Nephron (organoid): ENCODE results near the gene PAFAH1B1.
"Not testable (repeated sequence)": the region's sequence is repeated elsewhere in the genome, so short reads cannot be mapped to it uniquely, and the experiment has no call there.

Experiments used
- H3K27ac Mint-ChIP-seq, 3 experiments: 2 replicates each; pipeline ENCODE4 v1.8.0; 2020; ENCODE audit warnings: mixed read lengths in 3 of 3, mild to moderate bottlenecking in 2 of 3, moderate library complexity in 1 of 3
- H3K27me3 Mint-ChIP-seq: 2 replicates; pipeline ENCODE4 v1.8.0; 2021; ENCODE audit warnings: low read depth, mild to moderate bottlenecking, moderate library complexity, mixed read lengths
- H3K36me3 Mint-ChIP-seq: 2 replicates; pipeline ENCODE4 v1.8.0; 2020; ENCODE audit warnings: low read depth, mixed read lengths
- H3K4me1 Mint-ChIP-seq: 2 replicates; pipeline ENCODE4 v1.8.0; 2020; ENCODE audit warnings: mixed read lengths
- H3K4me3 Mint-ChIP-seq, 3 experiments: 2 replicates each; pipeline ENCODE4 v1.8.0; 2020; ENCODE audit warnings: mild to moderate bottlenecking in 3 of 3, mixed read lengths in 3 of 3, moderate library complexity in 2 of 3
- H3K9me3 Mint-ChIP-seq: 2 replicates; pipeline ENCODE4 v1.8.0; 2020; ENCODE audit warnings: mixed read lengths
- TF ChIP-seq, protein P1 (sequence below), 3 experiments: fragments of 200-600 bp; sonication (generic); IDR thresholded peaks; one replicate each; pipeline ENCODE4 v1.5.0; 2021; ENCODE audit warnings: antibody characterized with exemption in 3 of 3; ENCODE audit not compliant: unreplicated experiment in 3 of 3

The PAFAH1B1 gene

DNA sequence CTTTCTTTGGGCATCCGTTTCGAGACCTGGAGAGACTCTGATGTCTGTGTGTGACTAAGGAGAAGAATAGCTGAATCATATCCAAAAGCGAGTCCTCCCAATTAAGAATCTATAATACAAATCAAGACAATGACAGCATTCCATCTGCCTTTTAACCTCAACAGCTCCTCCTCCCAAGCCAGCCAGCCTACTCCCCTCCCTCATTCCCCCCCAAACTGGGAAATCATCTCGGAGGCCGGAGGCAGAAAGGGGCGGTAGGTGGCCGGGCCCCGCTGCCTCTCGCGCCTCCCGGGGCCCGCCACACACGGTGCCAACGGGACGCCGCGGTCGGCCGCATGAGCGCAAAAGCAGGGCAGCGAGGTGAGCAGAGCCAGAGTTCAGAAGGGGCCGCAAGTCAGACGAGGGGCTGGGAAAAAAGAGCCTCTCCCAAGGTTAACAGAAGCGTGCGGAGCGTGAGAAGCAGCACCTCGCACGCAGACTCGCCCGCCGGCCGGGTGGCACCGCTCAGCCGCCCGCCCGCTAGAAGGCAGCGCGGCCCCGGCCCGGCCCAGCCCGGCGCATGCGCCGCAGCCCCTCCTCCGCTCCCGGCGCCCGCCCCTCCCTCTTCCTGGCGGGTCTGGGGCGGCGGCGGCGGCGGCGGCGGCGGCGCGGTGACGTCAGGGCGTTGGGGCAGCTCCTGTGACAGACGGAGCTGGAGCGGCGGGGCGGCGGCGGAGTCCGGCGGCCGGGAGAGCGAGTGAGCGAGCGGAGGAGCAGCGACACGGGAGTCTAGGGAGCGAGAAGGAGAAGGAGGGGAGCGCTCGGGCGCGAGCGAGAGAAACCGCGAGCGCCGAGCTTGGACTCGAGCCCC lies at the start of gene PAFAH1B1:
TSS of gene PAFAH1B1 (plus strand) at position 684 of the 850 bp plus-strand sequence. CDS start 44,635 bp downstream, outside the sequence.
- Mint-ChIP-seq H3K9me3 (no peaks in the 10 kb centered on the region), H3K4me1 (peaks cover 19% of the 10 kb centered on the region), H3K36me3 (no peaks in the 10 kb centered on the region), H3K4me3 (peak within 1 kb of the TSS; percentile 91 to 95 (median 93)), H3K27ac (peak within 1 kb of the TSS; percentile 79 to 98 (median 92)), H3K27me3 (no peaks in the 10 kb centered on the region)
- TF ChIP-seq, protein P1, sequence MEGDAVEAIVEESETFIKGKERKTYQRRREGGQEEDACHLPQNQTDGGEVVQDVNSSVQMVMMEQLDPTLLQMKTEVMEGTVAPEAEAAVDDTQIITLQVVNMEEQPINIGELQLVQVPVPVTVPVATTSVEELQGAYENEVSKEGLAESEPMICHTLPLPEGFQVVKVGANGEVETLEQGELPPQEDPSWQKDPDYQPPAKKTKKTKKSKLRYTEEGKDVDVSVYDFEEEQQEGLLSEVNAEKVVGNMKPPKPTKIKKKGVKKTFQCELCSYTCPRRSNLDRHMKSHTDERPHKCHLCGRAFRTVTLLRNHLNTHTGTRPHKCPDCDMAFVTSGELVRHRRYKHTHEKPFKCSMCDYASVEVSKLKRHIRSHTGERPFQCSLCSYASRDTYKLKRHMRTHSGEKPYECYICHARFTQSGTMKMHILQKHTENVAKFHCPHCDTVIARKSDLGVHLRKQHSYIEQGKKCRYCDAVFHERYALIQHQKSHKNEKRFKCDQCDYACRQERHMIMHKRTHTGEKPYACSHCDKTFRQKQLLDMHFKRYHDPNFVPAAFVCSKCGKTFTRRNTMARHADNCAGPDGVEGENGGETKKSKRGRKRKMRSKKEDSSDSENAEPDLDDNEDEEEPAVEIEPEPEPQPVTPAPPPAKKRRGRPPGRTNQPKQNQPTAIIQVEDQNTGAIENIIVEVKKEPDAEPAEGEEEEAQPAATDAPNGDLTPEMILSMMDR (IDR thresholded peaks at IDR 0.05; ENCODE audit: unreplicated experiment in 3 of 3) = no peak

DNA sequence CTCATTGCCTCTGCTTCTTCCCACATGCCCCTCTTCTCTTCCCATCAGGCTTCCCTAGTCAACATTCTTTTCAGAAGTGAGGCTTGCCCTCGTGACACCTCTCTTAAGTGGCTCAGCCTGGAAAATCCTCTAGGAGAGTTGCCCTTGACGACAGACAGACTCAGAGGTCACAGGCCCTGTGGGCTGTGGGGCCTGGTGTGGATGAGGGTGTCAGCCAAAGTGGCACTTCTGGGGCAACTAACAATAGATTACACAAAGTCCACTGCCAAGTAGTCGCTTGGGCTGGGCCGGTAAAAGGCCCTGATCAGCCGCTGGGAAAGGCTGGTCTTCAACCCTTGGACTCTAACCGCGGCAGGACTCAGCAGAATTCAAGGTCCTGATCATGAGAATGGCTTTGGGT lies 48.1 kb upstream of the PAFAH1B1 start:
- H3K4me1 Mint-ChIP-seq = no peaks in the 10 kb centered on the region
- no peaks in the 10 kb centered on the region for H3K9me3 Mint-ChIP-seq
- H3K27me3 Mint-ChIP-seq = peaks cover 6% of the 10 kb centered on the region
- H3K36me3 Mint-ChIP-seq = no peaks in the 10 kb centered on the region
- H3K4me3 Mint-ChIP-seq = no peak overlapping the region
- no peak overlapping the region for H3K27ac Mint-ChIP-seq
- TF ChIP-seq, protein P1 (IDR thresholded peaks at IDR 0.05; ENCODE audit: unreplicated experiment in 3 of 3) = no peak

DNA sequence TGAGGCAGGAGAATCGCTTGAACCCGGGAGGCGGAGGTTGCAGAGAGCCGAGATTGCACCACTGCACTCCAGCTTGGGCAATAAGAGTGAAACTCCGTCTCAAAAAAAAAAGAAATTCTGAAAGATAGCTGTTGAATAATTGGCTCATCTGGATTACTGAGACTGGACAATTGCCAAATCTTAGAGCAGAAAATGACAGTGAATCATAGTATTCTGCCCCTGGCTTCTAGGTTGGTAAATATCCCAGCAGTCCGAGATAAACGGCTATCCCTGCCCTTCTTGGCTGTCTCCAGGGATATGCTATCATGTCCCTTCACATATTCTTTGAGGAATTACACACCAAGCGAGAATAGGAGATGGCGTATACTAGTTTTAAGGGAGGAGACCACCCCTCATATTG lies 46.3 kb upstream of the PAFAH1B1 start:
- Mint-ChIP-seq H3K4me3 (no peak overlapping the region), H3K27ac (no peak overlapping the region), H3K27me3 (peaks cover 11% of the 10 kb centered on the region), H3K36me3 (no peaks in the 10 kb centered on the region), H3K9me3 (no peaks in the 10 kb centered on the region), H3K4me1 (peaks cover 8% of the 10 kb centered on the region)
- TF ChIP-seq, protein P1 (IDR thresholded peaks at IDR 0.05; ENCODE audit: unreplicated experiment in 3 of 3) = no peak

- H3K4me1 Mint-ChIP-seq, H3K9me3 Mint-ChIP-seq, H3K36me3 Mint-ChIP-seq, H3K27ac Mint-ChIP-seq, H3K4me3 Mint-ChIP-seq: not testable (repeated sequence)
- peaks cover 15% of the 10 kb centered on the region for H3K27me3 Mint-ChIP-seq
These were observed 45.4 kb upstream of the PAFAH1B1 start for GRCh38 chr17:2548026-2548425.

DNA sequence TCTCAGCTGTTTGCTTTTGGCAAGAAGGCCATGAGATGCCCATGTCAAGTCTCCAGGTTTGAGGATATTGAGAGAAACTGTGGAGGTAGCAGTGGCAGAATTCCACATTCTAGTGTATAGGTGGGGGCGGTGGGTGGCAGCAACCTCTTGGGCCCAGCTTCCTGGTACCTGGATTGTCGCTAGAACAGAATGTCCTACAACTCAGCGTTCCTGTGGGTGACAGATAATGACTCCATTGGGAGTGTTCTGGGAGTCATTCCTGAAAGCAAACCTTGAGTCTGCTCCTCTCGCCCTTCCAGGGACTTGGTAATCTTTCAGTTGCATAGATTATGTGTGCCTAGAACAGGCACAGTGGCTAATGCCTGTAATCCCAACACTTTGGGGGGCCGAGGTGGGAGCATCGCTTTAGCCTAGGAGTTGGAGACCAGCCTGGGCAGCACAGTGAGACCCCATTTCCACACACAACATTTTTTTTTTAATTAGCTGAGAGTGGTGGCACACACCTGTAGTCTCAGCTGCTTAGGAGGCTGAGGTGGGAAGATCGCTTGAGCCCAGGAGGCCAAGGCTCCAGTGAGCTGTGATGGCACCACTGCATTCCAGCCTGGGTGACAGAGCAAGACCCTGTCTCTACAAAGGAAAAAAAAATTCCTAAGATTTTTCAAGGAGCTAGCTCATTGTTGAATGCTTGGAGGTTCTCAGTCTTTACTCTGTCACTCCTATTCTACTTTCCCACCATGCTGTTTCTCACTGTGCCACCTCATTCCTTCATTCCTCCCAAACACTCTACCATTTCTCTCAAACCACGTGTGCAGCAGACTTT lies 43.9 kb upstream of the PAFAH1B1 start:
- Mint-ChIP-seq H3K27ac (no peak overlapping the region), H3K9me3 (no peaks in the 10 kb centered on the region), H3K4me3 (no peak overlapping the region), H3K27me3 (peaks cover 12% of the 10 kb centered on the region), H3K4me1 (peaks cover 8% of the 10 kb centered on the region), H3K36me3 (no peaks in the 10 kb centered on the region)
- TF ChIP-seq, protein P1 (IDR thresholded peaks at IDR 0.05; ENCODE audit: unreplicated experiment in 3 of 3) = no peak

DNA sequence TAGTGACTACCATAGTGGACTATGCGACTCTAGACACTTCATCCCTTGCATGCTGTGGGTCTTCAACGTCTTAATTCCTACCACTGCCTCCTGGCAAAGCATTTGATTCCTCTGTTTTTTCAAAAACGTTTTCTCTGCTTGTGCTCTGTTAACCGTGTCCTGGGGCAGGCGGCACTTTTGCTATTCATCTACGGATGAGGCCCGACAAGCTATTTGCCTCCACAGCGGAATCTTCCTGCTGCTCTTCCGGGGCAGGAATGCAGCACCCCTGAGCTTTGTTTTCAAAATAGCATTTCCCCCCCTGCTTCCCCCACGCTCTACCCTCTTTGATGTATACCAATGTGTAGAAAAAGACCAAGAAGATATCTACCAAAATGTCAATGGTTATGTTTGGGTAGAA lies 42.0 kb upstream of the PAFAH1B1 start:
- no peaks in the 10 kb centered on the region for H3K36me3 Mint-ChIP-seq
- H3K4me3 Mint-ChIP-seq = no peak overlapping the region
- TF ChIP-seq, protein P1 (IDR thresholded peaks at IDR 0.05; ENCODE audit: unreplicated experiment in 3 of 3) = no peak
- H3K4me1 Mint-ChIP-seq = peaks cover 8% of the 10 kb centered on the region
- peaks cover 12% of the 10 kb centered on the region for H3K27me3 Mint-ChIP-seq
- peak overlapping the region; percentile 48 to 65 (median 61) for H3K27ac Mint-ChIP-seq
- H3K9me3 Mint-ChIP-seq = peaks cover 4% of the 10 kb centered on the region
